Transverse colon (tissue), 4 donors: Measurements from ENCODE around the gene UBE2E1.

Experiments used
- CTCF ChIP-seq, 5 experiments: fragments of 200-600 bp in 3 of 5; fragments of 450-650 bp in 2 of 5; sonication (generic) in 3 of 5; IDR thresholded peaks; 1 replicate in 2 of 5; 2 replicates in 3 of 5; pipeline ENCODE4 v1.5.1; 2016 to 2017; ENCODE audit warnings: antibody characterized with exemption in 5 of 5, inconsistent platforms in 3 of 5, mild to moderate bottlenecking in 2 of 5, moderate library complexity in 1 of 5
- POLR2AphosphoS5 ChIP-seq, 3 donors: sonication (generic); formaldehyde crosslinking; IDR thresholded peaks; one replicate each; pipeline ENCODE4 v1.6.1; 2016; ENCODE audit warnings: antibody characterized with exemption in 3 of 3

- TF ChIP-seq CTCF (IDR thresholded peaks at IDR 0.05) (no peak), POLR2AphosphoS5 (IDR thresholded peaks at IDR 0.05) (no peak)
Measured at GRCh38 chr3:23835802-23836201, 30.0 kb downstream of the UBE2E1 start.
